Activated naive CD4-positive, alpha-beta T cell (primary cell): ENCODE results near the gene RPL38.

Source experiments
- DNase-seq, 4 experiments: peaks; one replicate each; lab custom pipeline; 2025; lab: John Stamatoyannopoulos, UW

RPL38 gene

DNA sequence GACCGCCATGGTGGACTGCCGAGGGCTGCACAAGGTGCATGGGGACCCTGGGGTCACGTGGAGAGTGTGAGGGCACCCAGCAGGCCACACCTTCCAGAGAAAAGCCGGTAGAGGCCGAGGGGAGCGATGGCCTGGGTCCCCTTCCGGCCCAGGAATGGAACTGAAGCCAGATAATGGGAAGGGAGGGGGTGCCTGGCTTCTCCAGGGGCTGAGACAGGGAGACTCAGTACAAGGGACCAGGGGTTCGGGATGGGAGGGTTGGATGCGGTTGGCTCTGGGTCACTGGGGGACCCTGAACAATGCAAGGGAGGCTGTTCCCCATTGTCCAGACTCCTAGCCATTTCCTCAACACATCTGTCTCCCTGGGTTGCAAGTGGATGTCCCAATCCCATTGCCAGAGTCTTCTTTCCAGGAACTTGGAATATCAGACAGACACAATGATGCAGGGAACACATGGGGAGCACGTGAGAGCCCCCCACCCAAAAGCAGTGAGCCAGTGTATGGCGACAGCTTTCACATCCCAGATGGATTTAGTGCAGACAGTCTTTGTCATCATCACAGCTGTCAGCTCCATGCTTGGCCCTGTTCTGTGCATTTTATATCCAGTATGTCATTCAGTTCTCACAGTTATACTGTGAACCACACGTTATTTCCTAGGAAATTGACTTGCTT, 47.0 kb downstream of the RPL38 start:
- no peak for DNase-seq

DNA sequence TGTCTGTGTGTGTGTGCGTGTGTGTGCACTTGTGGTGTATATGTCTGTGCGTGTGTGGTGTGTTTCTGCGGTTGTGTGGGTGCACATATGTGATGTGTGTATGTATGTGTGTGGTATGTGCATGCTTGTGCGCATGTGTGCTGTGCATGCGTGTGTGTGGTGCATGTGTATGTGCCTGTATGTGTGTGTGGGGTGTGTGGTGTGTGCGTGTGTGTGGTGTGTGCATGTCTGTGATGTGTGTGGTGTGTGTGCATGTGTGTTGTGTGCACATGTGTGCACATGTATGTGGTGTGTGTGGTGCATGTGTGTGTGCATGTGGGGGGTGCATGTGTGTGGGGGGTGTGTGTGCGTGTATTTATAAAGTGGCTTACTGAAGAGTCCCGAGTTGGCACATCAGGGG, 47.6 kb downstream of the RPL38 start:
- no peak for DNase-seq

DNA sequence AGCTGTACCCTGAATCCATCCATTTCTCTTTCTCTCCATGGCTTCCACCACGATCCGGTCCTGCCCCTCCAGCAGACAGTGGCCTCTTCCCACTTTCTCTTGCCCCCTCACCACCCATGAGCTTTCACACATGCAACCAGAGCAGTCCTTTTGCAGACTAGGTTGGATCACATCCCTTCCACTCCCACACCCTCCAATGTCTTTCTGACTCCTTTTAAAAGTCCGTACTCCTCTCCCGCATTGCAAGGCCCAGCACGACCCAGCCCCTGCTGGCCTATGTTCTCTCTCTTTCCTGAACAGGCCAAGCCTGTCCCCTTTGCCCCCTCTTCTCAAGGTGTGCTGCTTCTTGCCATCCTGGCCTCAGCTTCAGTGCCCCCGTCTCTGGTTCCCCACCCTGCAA, 48.1 kb downstream of the RPL38 start:
- DNase-seq: no peak

DNA sequence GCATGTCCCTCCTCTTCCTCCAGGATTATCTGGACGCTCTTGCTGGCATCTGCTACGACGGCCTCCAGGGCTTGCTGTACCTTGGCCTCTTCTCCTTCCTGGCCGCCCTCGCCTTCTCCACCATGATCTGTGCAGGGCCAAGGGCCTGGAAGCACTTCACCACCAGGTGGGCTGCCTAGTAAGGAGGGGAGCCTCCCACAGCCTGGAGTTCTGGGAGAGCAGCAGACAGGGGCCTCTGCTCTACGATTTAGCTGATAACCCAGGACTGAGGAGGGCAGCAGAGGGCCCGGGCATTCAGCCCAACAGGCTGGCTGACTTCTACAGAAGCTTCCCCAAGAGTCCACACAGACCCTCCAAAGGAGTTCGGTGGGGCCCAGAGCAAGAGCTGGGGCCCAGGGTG, 48.7 kb downstream of the RPL38 start:
- DNase-seq: no peak

DNA sequence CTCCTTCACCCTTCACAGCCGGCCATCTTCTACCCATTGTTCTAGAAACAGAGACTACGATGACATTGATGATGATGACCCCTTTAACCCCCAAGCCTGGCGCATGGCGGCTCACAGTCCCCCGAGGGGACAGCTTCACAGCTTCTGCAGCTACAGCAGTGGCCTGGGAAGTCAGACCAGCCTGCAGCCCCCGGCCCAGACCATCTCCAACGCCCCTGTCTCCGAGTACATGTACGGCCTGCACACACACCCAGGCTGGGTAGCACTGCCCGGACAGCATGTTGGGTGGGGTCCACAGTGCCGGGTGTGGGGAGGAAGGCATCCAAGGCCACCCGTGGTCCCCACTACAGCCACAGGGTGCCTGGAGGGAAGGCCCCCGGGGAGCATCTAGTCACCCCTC, 49.6 kb downstream of the RPL38 start:
- DNase-seq: no peak

DNA sequence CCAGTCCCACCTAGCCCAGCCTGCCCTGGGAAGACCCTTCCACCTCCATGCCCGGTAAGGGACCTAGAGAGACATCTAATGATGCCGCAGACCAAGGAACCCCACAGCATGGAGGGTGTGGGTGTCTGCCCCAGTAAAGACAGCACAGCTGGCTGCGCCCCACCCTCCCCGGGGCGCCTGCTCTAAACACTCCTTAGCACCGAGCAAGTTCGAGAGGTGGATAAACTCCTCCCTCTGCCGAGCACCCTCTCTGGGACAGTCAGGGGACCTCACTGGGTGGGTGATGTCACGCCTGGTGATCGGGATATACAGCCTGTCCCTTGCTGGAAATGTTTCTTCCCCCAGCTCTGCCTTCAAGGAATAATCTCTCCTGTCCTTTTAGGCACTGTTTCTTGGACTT, 53.8 kb downstream of the RPL38 start:
- DNase-seq: no peak

DNA sequence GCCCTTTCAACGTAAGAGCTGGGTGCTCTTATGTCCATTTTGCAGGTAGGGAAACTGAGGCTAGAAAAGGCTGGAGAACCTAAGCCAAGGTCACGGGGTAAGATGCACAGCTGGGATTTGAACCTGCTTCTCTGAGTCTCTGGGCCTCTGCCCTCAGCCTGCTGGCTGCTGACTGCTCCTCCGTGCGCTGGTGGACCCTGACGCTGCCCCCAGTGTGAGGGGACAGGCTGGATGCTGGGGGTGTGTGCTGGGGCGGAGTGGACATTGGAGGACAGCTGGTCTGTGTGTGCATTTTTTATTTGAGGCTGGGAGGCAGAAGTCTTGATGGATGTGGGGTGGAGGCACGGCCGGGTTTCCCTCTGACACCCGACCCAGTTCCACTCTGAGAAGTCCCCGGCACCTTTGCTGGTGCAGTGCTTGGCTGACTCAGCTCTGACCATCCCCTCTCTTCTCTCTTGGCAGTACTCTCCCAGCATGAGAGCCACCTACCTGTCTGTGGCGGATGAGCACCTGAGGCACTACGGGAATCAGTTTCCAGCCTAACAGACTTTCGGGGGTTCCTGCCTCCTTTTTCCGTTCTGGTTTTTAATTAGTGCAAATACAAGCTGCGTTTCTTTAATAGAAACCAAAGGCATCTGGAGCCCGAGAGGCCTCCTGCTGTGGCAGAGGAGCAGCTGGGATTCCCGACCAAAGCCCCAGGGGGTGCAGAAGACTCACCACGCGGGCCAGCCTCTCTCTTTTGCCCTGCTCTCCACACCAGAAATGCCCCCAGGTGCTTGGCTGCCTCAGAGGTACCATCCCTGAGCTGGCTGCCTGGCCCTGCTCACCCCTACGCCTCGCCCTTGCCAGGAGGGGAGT, 56.4 kb downstream of the RPL38 start:
- no peak for DNase-seq
